Neural progenitor cell (in vitro differentiated cells): ENCODE data around the gene FBXL14. TPM values are rescaled to one million over a fixed set of nuclear protein-coding genes. Genes with fewer than 3 reads are reported as not detected.

Experiments used
- DNase-seq: peaks from one replicate; pipeline ENCODE4 v3.0.0-alpha.2; 2016; ENCODE audit warnings: low spot score
- H2AFZ ChIP-seq: fragments of 200-600 bp; sonication (generic); replicated peaks from 2 replicates; pipeline ENCODE4 v1.6.1; 2016; ENCODE audit warnings: antibody characterized with exemption
- H3F3A ChIP-seq: fragments of 200-600 bp; sonication (generic); 2 replicates; pipeline ENCODE4 v1.6.1; 2016; ENCODE audit warnings: antibody characterized with exemption, low read depth
- H3K27ac ChIP-seq: fragments of 200-600 bp; sonication (generic); 2 replicates; pipeline ENCODE4 v1.5.1; 2016; ENCODE audit warnings: mild to moderate bottlenecking
- H3K27me3 ChIP-seq: fragments of 200-600 bp; sonication (generic); 2 replicates; pipeline ENCODE4 v1.6.1; 2016; ENCODE audit warnings: mild to moderate bottlenecking, moderate library complexity
- H3K36me3 ChIP-seq: fragments of 200-600 bp; sonication (generic); 2 replicates; pipeline ENCODE4 v1.5.1; 2016
- H3K4me1 ChIP-seq: fragments of 200-600 bp; sonication (generic); 2 replicates; pipeline ENCODE4 v1.6.1; 2016; ENCODE audit warnings: mixed run types
- H3K4me2 ChIP-seq: fragments of 200-600 bp; sonication (generic); 2 replicates; pipeline ENCODE4 v1.6.1; 2016
- H3K4me3 ChIP-seq: fragments of 200-600 bp; sonication (generic); 2 replicates; pipeline ENCODE4 v1.5.1; 2016
- H3K79me2 ChIP-seq: fragments of 200-600 bp; sonication (generic); 2 replicates; pipeline ENCODE4 v1.6.1; 2016; ENCODE audit warnings: low read depth
- H3K9ac ChIP-seq: fragments of 200-600 bp; sonication (generic); 2 replicates; pipeline ENCODE4 v1.6.1; 2016
- H3K9me3 ChIP-seq: fragments of 200-600 bp; sonication (generic); 2 replicates; pipeline ENCODE4 v1.5.1; 2016; ENCODE audit warnings: low read depth
- H4K20me1 ChIP-seq: fragments of 200-600 bp; sonication (generic); 2 replicates; pipeline ENCODE4 v1.6.1; 2016; ENCODE audit warnings: low read depth
- H3K27ac Mint-ChIP-seq: 3 replicates; pipeline ENCODE4 v1.8.0; 2021; ENCODE audit warnings: mixed read lengths
- H3K27me3 Mint-ChIP-seq: 2 replicates; pipeline ENCODE4 v1.8.0; 2022; ENCODE audit warnings: low read depth, mild to moderate bottlenecking, inconsistent platforms, moderate library complexity, mixed read lengths; ENCODE audit not compliant: insufficient read depth
- H3K36me3 Mint-ChIP-seq: 3 replicates; pipeline ENCODE4 v1.8.0; 2021; ENCODE audit warnings: mixed read lengths
- H3K4me1 Mint-ChIP-seq: 3 replicates; pipeline ENCODE4 v1.8.0; 2021; ENCODE audit warnings: mixed read lengths
- H3K4me3 Mint-ChIP-seq: 3 replicates; pipeline ENCODE4 v1.8.0; 2021; ENCODE audit warnings: mild to moderate bottlenecking, moderate library complexity, mixed read lengths
- H3K9me3 Mint-ChIP-seq: 3 replicates; pipeline ENCODE4 v1.8.0; 2020; ENCODE audit warnings: mixed read lengths
- EZH2 ChIP-seq: fragments of 200-600 bp; sonication (generic); IDR thresholded peaks from 2 replicates; pipeline ENCODE4 v1.6.1; 2017; ENCODE audit warnings: antibody characterized with exemption, mild to moderate bottlenecking, moderate library complexity
- EZH2phosphoT487 ChIP-seq: fragments of 200-600 bp; sonication (generic); IDR thresholded peaks from 2 replicates; pipeline ENCODE4 v1.6.1; 2017; ENCODE audit warnings: antibody characterized with exemption
- total RNA-seq: library from RNA; depleted of rRNA; stranded (reverse); fragments of >200 nt; gene quantifications from 2 replicates; pipeline ENCODE4 v1.2.3, GENCODE V29; 2015; ENCODE audit warnings: low replicate concordance
- TF ChIP-seq, protein P1 (sequence below): fragments of 200-600 bp; sonication (generic); IDR thresholded peaks from 2 replicates; pipeline ENCODE4 v1.5.1; 2017; ENCODE audit warnings: antibody characterized with exemption, mild to moderate bottlenecking

FBXL14 gene
- total RNA-seq, 1 donor from 2014 or later, result 27.3 TPM

DNA sequence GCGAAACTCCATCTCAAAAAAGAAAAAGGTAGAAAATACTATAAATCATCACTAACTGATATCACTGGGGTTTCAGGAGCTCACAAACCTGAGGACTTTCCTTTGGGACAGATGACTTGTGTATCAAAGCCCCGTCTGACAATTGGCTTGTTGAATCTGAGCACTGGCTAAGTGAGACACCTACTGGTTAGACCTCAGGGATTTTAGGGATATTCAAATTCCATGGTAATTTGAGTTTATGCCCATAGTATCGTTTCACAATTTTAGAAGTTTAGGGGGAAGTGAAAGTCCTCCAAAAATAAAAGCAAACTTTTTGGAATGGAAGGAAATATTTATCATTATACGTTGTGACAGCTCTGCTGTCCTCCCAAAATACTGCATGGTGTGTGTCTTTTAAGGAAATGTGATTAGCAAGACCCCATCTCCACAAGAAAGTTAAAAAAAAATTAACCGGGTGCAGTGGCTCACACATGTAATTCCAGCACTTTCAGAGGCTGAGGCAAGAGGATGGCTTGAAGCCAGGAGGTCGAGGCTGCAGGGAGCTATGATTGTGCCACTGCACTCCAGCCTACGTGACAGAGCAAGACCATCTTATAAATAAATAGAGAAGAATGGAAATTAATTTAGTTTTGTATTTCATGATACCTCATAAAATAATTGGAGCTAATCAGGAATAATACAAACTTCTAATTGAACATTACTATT is 49.2 kb downstream of the FBXL14 start:
- H3K9me3 Mint-ChIP-seq, result peaks cover 45% of the 10 kb centered on the region
- Histone ChIP-seq H3K79me2 (peaks cover 84% of the 10 kb centered on the region), H4K20me1 (peaks cover 37% of the 10 kb centered on the region), H3K9ac (no peak overlapping the region), H3K9me3 (peaks cover 2% of the 10 kb centered on the region), H3K4me2 (no peak overlapping the region), H3K27me3 (no peaks in the 10 kb centered on the region), H3K27ac (no peak overlapping the region), H2AFZ (no peak overlapping the region), H3F3A (peaks cover 11% of the 10 kb centered on the region), H3K4me1 (peaks cover 12% of the 10 kb centered on the region), H3K4me3 (no peak overlapping the region), H3K36me3 (no peaks in the 10 kb centered on the region)
- DNase-seq, result no peak
- H3K4me3 Mint-ChIP-seq, result no peak overlapping the region
- H3K4me1 Mint-ChIP-seq, result peaks cover 6% of the 10 kb centered on the region
- no peak overlapping the region for H3K27ac Mint-ChIP-seq
- H3K36me3 Mint-ChIP-seq, result peaks cover 49% of the 10 kb centered on the region
- TF ChIP-seq EZH2, result no peak
- TF ChIP-seq, protein P1, sequence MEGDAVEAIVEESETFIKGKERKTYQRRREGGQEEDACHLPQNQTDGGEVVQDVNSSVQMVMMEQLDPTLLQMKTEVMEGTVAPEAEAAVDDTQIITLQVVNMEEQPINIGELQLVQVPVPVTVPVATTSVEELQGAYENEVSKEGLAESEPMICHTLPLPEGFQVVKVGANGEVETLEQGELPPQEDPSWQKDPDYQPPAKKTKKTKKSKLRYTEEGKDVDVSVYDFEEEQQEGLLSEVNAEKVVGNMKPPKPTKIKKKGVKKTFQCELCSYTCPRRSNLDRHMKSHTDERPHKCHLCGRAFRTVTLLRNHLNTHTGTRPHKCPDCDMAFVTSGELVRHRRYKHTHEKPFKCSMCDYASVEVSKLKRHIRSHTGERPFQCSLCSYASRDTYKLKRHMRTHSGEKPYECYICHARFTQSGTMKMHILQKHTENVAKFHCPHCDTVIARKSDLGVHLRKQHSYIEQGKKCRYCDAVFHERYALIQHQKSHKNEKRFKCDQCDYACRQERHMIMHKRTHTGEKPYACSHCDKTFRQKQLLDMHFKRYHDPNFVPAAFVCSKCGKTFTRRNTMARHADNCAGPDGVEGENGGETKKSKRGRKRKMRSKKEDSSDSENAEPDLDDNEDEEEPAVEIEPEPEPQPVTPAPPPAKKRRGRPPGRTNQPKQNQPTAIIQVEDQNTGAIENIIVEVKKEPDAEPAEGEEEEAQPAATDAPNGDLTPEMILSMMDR, result no peak
- no peak for TF ChIP-seq EZH2phosphoT487
- peaks cover 11% of the 10 kb centered on the region for H3K27me3 Mint-ChIP-seq

DNA sequence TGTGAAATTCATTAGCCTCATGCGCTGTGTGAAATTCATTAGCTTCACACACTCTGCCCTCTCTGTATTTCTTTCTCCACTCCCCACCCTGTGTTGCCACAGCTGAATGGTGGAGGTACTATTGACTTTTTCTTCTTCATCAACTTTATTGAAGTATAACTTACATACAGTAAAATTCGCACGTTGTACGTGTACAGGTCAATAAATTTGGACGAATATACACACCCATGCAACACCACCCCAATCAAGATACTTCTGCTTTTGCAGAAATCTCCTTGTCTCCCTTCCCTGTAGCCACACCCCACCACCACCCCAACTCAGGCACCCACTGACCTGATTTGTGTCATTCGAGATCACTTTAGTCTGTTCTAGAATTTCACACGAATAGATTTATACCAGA is 51.8 kb downstream of the FBXL14 start:
- no peak for DNase-seq
- Mint-ChIP-seq H3K27me3 (peaks cover 8% of the 10 kb centered on the region), H3K9me3 (peaks cover 39% of the 10 kb centered on the region), H3K4me1 (peaks cover 6% of the 10 kb centered on the region), H3K27ac (no peak overlapping the region), H3K4me3 (no peak overlapping the region), H3K36me3 (peaks cover 47% of the 10 kb centered on the region)
- Histone ChIP-seq H3K9me3 (no peaks in the 10 kb centered on the region), H3K4me3 (no peak overlapping the region), H3F3A (peaks cover 11% of the 10 kb centered on the region), H3K27me3 (no peaks in the 10 kb centered on the region), H3K36me3 (no peaks in the 10 kb centered on the region), H4K20me1 (peaks cover 63% of the 10 kb centered on the region), H3K4me1 (peaks cover 11% of the 10 kb centered on the region), H3K27ac (no peak overlapping the region), H3K79me2 (peaks cover 84% of the 10 kb centered on the region), H3K9ac (no peak overlapping the region), H3K4me2 (no peak overlapping the region), H2AFZ (no peak overlapping the region)
- TF ChIP-seq EZH2 (no peak), EZH2phosphoT487 (no peak)

DNA sequence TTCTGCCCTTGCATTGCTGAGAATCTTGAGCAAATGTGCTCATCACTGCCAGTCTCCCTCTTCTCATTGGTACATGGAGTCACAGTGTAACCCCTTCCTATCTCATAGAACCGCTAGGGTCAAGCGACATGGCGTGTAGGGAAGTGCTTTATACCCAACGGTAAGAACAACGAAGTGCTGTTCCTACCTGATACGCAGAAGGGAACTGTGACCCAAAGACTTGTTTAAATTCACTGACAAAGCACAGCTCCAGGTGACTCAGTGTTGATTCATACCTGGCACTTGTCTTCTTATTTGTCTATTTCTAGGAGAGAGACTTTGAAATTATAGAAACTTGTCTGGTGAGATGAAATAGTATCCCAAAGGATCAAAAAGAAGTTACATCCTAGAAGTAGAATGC is 53.7 kb downstream of the FBXL14 start:
- peaks cover 87% of the 10 kb centered on the region for H3K79me2 ChIP-seq
- Mint-ChIP-seq H3K4me3 (no peak overlapping the region), H3K9me3 (peaks cover 28% of the 10 kb centered on the region), H3K27me3 (peaks cover 3% of the 10 kb centered on the region), H3K27ac (no peak overlapping the region), H3K36me3 (peaks cover 41% of the 10 kb centered on the region), H3K4me1 (no peaks in the 10 kb centered on the region)
- no peak overlapping the region for H3K27ac ChIP-seq
- peaks cover 3% of the 10 kb centered on the region for H3K27me3 ChIP-seq
- no peak overlapping the region for H3K9ac ChIP-seq
- no peak overlapping the region for H2AFZ ChIP-seq
- no peak overlapping the region for H3K4me3 ChIP-seq
- no peaks in the 10 kb centered on the region for H3K36me3 ChIP-seq
- no peak for DNase-seq
- H3K9me3 ChIP-seq, result no peaks in the 10 kb centered on the region
- peaks cover 68% of the 10 kb centered on the region for H4K20me1 ChIP-seq
- TF ChIP-seq EZH2phosphoT487 (no peak), EZH2 (no peak)
- TF ChIP-seq, protein P1, result no peak
- no peaks in the 10 kb centered on the region for H3F3A ChIP-seq
- H3K4me1 ChIP-seq, result no peaks in the 10 kb centered on the region
- H3K4me2 ChIP-seq, result no peak overlapping the region

DNA sequence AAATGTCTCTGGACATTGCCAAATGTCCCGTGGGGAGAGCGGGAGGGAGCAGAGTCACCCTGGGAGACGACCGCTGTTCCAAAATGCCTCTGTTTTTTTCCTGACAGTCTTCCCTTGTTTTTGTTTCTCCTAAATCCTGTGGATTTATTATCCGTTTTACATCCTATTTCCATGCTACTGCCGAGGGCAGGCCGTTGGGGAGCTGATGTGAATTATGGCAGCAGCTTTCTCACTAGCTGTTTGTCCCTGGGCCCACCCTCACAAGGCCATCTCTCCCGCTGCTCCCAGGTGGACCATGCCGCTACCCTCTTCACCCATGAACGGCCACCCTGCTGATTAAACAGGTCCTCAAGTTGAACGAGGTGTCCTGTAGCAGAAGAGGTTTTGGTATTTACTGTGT is 55.2 kb downstream of the FBXL14 start:
- Histone ChIP-seq H4K20me1 (peaks cover 83% of the 10 kb centered on the region), H3K4me1 (peaks cover 8% of the 10 kb centered on the region), H3K9me3 (no peaks in the 10 kb centered on the region), H3K27me3 (peaks cover 8% of the 10 kb centered on the region), H3K79me2 (peaks cover 90% of the 10 kb centered on the region), H2AFZ (no peak overlapping the region), H3K4me2 (no peak overlapping the region), H3K36me3 (no peaks in the 10 kb centered on the region), H3K9ac (no peak overlapping the region), H3K4me3 (no peak overlapping the region), H3F3A (no peaks in the 10 kb centered on the region), H3K27ac (no peak overlapping the region)
- Mint-ChIP-seq H3K27me3 (no peaks in the 10 kb centered on the region), H3K9me3 (peaks cover 22% of the 10 kb centered on the region), H3K36me3 (peaks cover 34% of the 10 kb centered on the region), H3K27ac (no peak overlapping the region), H3K4me1 (no peaks in the 10 kb centered on the region), H3K4me3 (no peak overlapping the region)
- DNase-seq, result no peak
- TF ChIP-seq, protein P1, result no peak
- TF ChIP-seq EZH2 (no peak), EZH2phosphoT487 (no peak)
